Omental fat pad (tissue), 4 donors: ENCODE results near the gene PDE1C. TPM values are rescaled to one million over a fixed set of nuclear protein-coding genes. Genes with fewer than 3 reads are reported as not detected.

Source experiments
- ATAC-seq: fragments of 150-250 bp; one replicate; pipeline ENCODE4 v1.9.1; 2016; ENCODE audit warnings: mild to moderate bottlenecking, moderate library complexity; ENCODE audit not compliant: low FRiP score
- DNase-seq: peaks from one replicate; pipeline ENCODE4 v3.0.0-alpha.2; 2019; ENCODE audit warnings: low spot score
- CTCF ChIP-seq, 3 donors: fragments of 450-650 bp; IDR thresholded peaks; one replicate each; pipeline ENCODE4 v1.5.1; 2016 to 2017; ENCODE audit warnings: antibody characterized with exemption in 3 of 3, mild to moderate bottlenecking in 3 of 3, moderate library complexity in 2 of 3
- total RNA-seq, 4 donors: library from RNA; depleted of rRNA; stranded (reverse); fragments of >200 nt; gene quantifications; one replicate each; pipeline ENCODE4 v1.1.0, GENCODE V29; 2016

PDE1C gene
- total RNA-seq, 4 donors from 2014 or later, result 2.6 to 20.6 (median 4.3) TPM

- DNase-seq (no peak), ATAC-seq (no peak)
- TF ChIP-seq CTCF (IDR thresholded peaks at IDR 0.05), result no peak
Measured at GRCh38 chr7:32069116-32069650, 1.0 kb downstream of the PDE1C start.

- DNase-seq (no peak), ATAC-seq (no peak)
- TF ChIP-seq CTCF (IDR thresholded peaks at IDR 0.05), result no peak
Measured at GRCh38 chr7:32068411-32069101, 1.7 kb downstream of the PDE1C start.

- no peak for ATAC-seq
- DNase-seq, result no peak
- no peak for TF ChIP-seq CTCF (IDR thresholded peaks at IDR 0.05)
Measured at GRCh38 chr7:32066441-32066840, 3.8 kb downstream of the PDE1C start.

- no peak for ATAC-seq
Measured at GRCh38 chr7:32063614-32064013, 6.6 kb downstream of the PDE1C start.

GRCh38 chr7:32062150-32062549, 8.1 kb downstream of the PDE1C start:
- DNase-seq (peak; percentile 34), ATAC-seq (no peak)
- no peak for TF ChIP-seq CTCF (IDR thresholded peaks at IDR 0.05)

More at GRCh38 chr7:32063614-32064013, 6.6 kb downstream of the PDE1C start:
- no peak for TF ChIP-seq CTCF (IDR thresholded peaks at IDR 0.05)
- DNase-seq, result no peak

GRCh38 chr7:32061346-32061745, 8.9 kb downstream of the PDE1C start:
- no peak for DNase-seq
- TF ChIP-seq CTCF (IDR thresholded peaks at IDR 0.05), result no peak
- no peak for ATAC-seq
